ENCODE results near the gene PHLDA3.

PHLDA3 gene

GRCh38 chr1:201470581-201470980 lies 1.6 kb upstream of the PHLDA3 start:
- Histone ChIP-seq H3K36me3 (peaks cover 2 to 6% (median 5%) of the 10 kb centered on the region in 3 donors), H3K4me1 (peaks cover 0 to 48% (median 32%) of the 10 kb centered on the region in 4 donors), H3K27ac (peak overlapping the region; percentile 96 to 99), H3K9me3 (no peaks in the 10 kb centered on the region), H3K27me3 (no peaks in the 10 kb centered on the region), H3K4me3 (no peak overlapping the region)
- no peak for TF ChIP-seq CTCF (IDR thresholded peaks at IDR 0.05)
- DNase-seq: no peak
- intact Hi-C loops (cut with DNase I; ENCODE audit: low total_unique reads): no loop called here

- H3K27ac ChIP-seq: peak overlapping the region; percentile 96 to 99
- no peaks in the 10 kb centered on the region for H3K27me3 ChIP-seq
- H3K4me1 ChIP-seq: peaks cover 0 to 47% (median 31%) of the 10 kb centered on the region in 4 donors
- intact Hi-C loops (cut with DNase I; ENCODE audit: low total_unique reads): no loop called here
- TF ChIP-seq CTCF (IDR thresholded peaks at IDR 0.05): no peak
- H3K9me3 ChIP-seq: no peaks in the 10 kb centered on the region
- H3K4me3 ChIP-seq: peak overlapping the region; percentile 94 to 99
- DNase-seq: no peak
- peaks cover 10 to 15% (median 14%) of the 10 kb centered on the region in 3 donors for H3K36me3 ChIP-seq
Observed at GRCh38 chr1:201469645-201470074, 672 bp upstream of the PHLDA3 start.

GRCh38 chr1:201468501-201468843 lies 516 bp downstream of the PHLDA3 start:
- Histone ChIP-seq H3K9me3 (no peaks in the 10 kb centered on the region), H3K27ac (peak overlapping the region; percentile 96 to 99), H3K27me3 (no peaks in the 10 kb centered on the region), H3K4me3 (peak overlapping the region; percentile 94 to 99), H3K4me1 (peaks cover 0 to 54% (median 32%) of the 10 kb centered on the region in 4 donors), H3K36me3 (peaks cover 15 to 19% (median 19%) of the 10 kb centered on the region in 3 donors)
- intact Hi-C loops (cut with DNase I; ENCODE audit: low total_unique reads): no loop called here
- no peak for TF ChIP-seq CTCF (IDR thresholded peaks at IDR 0.05)
- no peak for DNase-seq

GRCh38 chr1:201466492-201466891 lies 2.5 kb downstream of the PHLDA3 start:
- no peak for TF ChIP-seq CTCF (IDR thresholded peaks at IDR 0.05)

GRCh38 chr1:201465698-201466290 lies 3.2 kb downstream of the PHLDA3 start:
- no peak for TF ChIP-seq CTCF (IDR thresholded peaks at IDR 0.05)
- DNase-seq: peak in 1 of 2 donors; percentile 65
- peaks cover 0 to 68% (median 54%) of the 10 kb centered on the region in 4 donors for H3K4me1 ChIP-seq
- H3K36me3 ChIP-seq: peaks cover 15 to 19% (median 19%) of the 10 kb centered on the region in 3 donors
- intact Hi-C loops (cut with DNase I; ENCODE audit: low total_unique reads): no loop called here
- no peaks in the 10 kb centered on the region for H3K9me3 ChIP-seq
- no peaks in the 10 kb centered on the region for H3K27me3 ChIP-seq
- H3K4me3 ChIP-seq: peak overlapping the region; percentile 94 to 99
- peak overlapping the region; percentile 96 to 99 for H3K27ac ChIP-seq

More at GRCh38 chr1:201466492-201466891, 2.5 kb downstream of the PHLDA3 start:
- Histone ChIP-seq H3K9me3 (no peaks in the 10 kb centered on the region), H3K36me3 (peaks cover 15 to 19% (median 19%) of the 10 kb centered on the region in 3 donors), H3K27me3 (no peaks in the 10 kb centered on the region), H3K4me3 (peak overlapping the region; percentile 94 to 99), H3K27ac (peak overlapping the region; percentile 96 to 99), H3K4me1 (peaks cover 0 to 64% (median 48%) of the 10 kb centered on the region in 4 donors)
- DNase-seq: no peak
- intact Hi-C loops (cut with DNase I; ENCODE audit: low total_unique reads): no loop called here
